ENCODE data around the gene LY86. TPM values are rescaled to one million over a fixed set of nuclear protein-coding genes. Genes with fewer than 3 reads are reported as not detected.

LY86 gene
- total and polyA plus RNA-seq, 10 of the 15 experiments (the other 5 are each of a cell fraction or from before 2014, with no cell fraction given), result 68.2 to 457 (median 128) TPM

- Histone ChIP-seq H3K27ac (ENCODE audit: control insufficient read depth, insufficient read depth) (no peak overlapping the region), H3K27me3 (replicated peaks in 1 of 2; ENCODE audit: control insufficient read depth in 2 of 2, insufficient read depth in 2 of 2, low read length in 1 of 2) (no peaks in the 10 kb centered on the region), H2AFZ (ENCODE audit: control insufficient read depth, low read depth, low read length) (no peak overlapping the region), H3K79me2 (ENCODE audit: control insufficient read depth, insufficient read depth, low read length) (no peaks in the 10 kb centered on the region), H3K4me2 (ENCODE audit: control insufficient read depth, insufficient read depth) (no peak overlapping the region), H4K20me1 (ENCODE audit: control insufficient read depth, insufficient read depth) (no peaks in the 10 kb centered on the region), H3K4me3 (no peak overlapping the region), H3K9ac (ENCODE audit: control insufficient read depth, insufficient read depth, low read length) (no peak overlapping the region), H3K9me3 (replicated peaks; ENCODE audit: control insufficient read depth, insufficient read depth, low read length) (no peaks in the 10 kb centered on the region), H3K4me1 (ENCODE audit: control insufficient read depth, insufficient read depth, low read length) (peaks cover 4% of the 10 kb centered on the region), H3K36me3 (ENCODE audit: control insufficient read depth in 2 of 2, insufficient read depth in 2 of 2, low read length in 1 of 2) (peaks cover 9 to 11% of the 10 kb centered on the region in 2 experiments)
- in situ Hi-C loops (cut with MboI), result no loop called here
- RAD21 ChIA-PET (ENCODE audit: unreplicated experiment), result no interaction called here
- WGBS (ENCODE audit: insufficient coverage, insufficient replicate concordance, low lambda C conversion rate, missing lambda C conversion rate), result 97% methylated on average over 2 of the region's 2 CpGs
- TF ChIP-seq MEF2B (IDR thresholded peaks at IDR 0.05; ENCODE audit: partially characterized antibody, poor library complexity, severe bottlenecking), result no peak
- TF ChIP-seq SIN3A (IDR thresholded peaks at IDR 0.05; ENCODE audit: low read depth, low read length), result no peak
- TF ChIP-seq, protein P1, sequence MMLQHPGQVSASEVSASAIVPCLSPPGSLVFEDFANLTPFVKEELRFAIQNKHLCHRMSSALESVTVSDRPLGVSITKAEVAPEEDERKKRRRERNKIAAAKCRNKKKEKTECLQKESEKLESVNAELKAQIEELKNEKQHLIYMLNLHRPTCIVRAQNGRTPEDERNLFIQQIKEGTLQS (IDR thresholded peaks at IDR 0.05; ENCODE audit: borderline replicate concordance, extremely low read depth, low read depth, low read length), result no peak
- no peak for TF ChIP-seq GABPA (IDR thresholded peaks at IDR 0.05; ENCODE audit: low read depth)
- TF ChIP-seq PAX8 (IDR thresholded peaks at IDR 0.05), result no peak
- no peak for TF ChIP-seq KDM1A (IDR thresholded peaks at IDR 0.05; ENCODE audit: borderline replicate concordance)
- TF ChIP-seq RCOR1 (conservative IDR thresholded peaks at IDR 0.05; ENCODE audit: low read depth, low read length), result no peak
- TF ChIP-seq POU2F2 (IDR thresholded peaks at IDR 0.05; ENCODE audit: borderline replicate concordance, low read depth, low read length), result no peak
- TF ChIP-seq ASH2L (IDR thresholded peaks at IDR 0.05; ENCODE audit: borderline replicate concordance, low read depth), result no peak
- TF ChIP-seq CREM (IDR thresholded peaks at IDR 0.05; ENCODE audit: low read depth), result no peak
- no peak for TF ChIP-seq NR2F1 (conservative IDR thresholded peaks at IDR 0.05)
- TF ChIP-seq, protein P2, sequence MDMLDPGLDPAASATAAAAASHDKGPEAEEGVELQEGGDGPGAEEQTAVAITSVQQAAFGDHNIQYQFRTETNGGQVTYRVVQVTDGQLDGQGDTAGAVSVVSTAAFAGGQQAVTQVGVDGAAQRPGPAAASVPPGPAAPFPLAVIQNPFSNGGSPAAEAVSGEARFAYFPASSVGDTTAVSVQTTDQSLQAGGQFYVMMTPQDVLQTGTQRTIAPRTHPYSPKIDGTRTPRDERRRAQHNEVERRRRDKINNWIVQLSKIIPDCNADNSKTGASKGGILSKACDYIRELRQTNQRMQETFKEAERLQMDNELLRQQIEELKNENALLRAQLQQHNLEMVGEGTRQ (IDR thresholded peaks at IDR 0.05; ENCODE audit: borderline replicate concordance, low read depth, low read length), result no peak
- TF ChIP-seq RUNX3 (IDR thresholded peaks at IDR 0.05; ENCODE audit: low read length), result no peak
- no peak for TF ChIP-seq RBBP5 (conservative IDR thresholded peaks at IDR 0.05)
- no peak for TF ChIP-seq JUND (IDR thresholded peaks at IDR 0.05; ENCODE audit: low read depth, low read length)
- no peak for TF ChIP-seq PML (IDR thresholded peaks at IDR 0.05; ENCODE audit: low read length)
- FAIRE-seq (no peak), DNase-seq (ENCODE audit: low read depth, low spot score) (no peak), ATAC-seq (no peak)
- intact Hi-C loops (cut with micrococcal nuclease; ENCODE audit: unreplicated experiment), result no loop called here
- CTCF ChIA-PET, result no interaction called here
- SMC1A ChIA-PET (ENCODE audit: uncharacterized antibody, unreplicated experiment), result interaction anchor here (1.2 to 2.2 kb wide), 2 partner anchors 30 to 46 kb away, joined by 3 to 6 read pairs; no protein-coding TSS in a partner anchor
- no TSS peak for BruUV-seq (replicated peaks)
- POLR2A ChIA-PET, result interaction anchor here (1.7 to 2.6 kb wide), 2 partner anchors 8 to 9 kb away, joined by 3 to 9 read pairs; no protein-coding TSS in a partner anchor
These were observed 40.9 kb downstream of the LY86 start for GRCh38 chr6:6629402-6629801.

Data from GM12878 (cell line).